GM19324 (cell line): ENCODE data around the gene JOSD1.

Experiments used
- ATAC-seq: cut with Tn5 transposase; IDR thresholded peaks from one replicate; pipeline ENCODE4 v1.9.1; 2021; ENCODE audit warnings: mild to moderate bottlenecking, moderate library complexity; ENCODE audit not compliant: unreplicated experiment, low FRiP score

Gene JOSD1

DNA sequence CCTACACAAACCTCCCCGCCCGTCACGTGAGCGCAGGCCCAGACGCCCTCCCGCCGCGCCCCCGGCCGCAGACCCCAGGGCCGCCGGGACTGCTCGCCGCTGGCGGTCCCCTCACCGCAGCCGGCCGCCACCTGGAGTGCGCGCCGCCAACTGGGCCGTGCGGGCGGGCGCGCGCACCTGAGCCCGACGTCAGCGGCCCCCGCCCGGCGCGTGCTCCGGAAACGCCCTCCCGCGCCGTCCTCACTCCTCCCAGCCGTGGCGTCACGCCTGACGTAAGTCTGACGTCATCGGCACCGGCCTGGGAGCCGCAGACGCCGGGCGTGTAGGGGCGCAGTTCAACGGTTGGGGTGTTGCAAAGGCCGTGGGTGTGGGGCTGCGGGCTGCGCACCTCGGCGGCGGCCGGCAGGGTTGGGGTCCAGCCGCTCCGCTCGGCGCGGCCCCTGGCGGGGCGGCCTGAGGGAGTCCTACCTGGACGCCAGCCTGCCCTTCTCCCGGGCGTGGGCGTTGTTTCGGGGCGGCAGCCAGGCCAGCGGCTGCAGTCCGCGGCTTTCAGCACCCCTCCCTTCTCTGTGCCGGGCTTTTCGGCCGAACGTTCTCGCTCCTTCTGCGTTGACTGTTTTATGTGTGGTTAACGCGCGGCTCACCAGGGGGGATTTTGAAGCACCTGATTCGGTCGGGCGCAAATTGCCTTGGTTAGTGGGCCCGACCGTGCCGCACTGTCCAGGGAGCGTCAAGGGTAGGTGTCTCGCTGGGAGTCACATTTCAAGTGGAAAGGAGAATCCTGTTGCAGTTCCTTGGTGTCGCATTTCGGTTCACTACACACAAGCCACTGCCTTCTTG is at the start of gene JOSD1:
TSS of gene JOSD1 (minus strand) at position 155 of the 840 bp plus-strand sequence. CDS start 956 bp downstream, outside the sequence.
- ATAC-seq, result peak; percentile 47

DNA sequence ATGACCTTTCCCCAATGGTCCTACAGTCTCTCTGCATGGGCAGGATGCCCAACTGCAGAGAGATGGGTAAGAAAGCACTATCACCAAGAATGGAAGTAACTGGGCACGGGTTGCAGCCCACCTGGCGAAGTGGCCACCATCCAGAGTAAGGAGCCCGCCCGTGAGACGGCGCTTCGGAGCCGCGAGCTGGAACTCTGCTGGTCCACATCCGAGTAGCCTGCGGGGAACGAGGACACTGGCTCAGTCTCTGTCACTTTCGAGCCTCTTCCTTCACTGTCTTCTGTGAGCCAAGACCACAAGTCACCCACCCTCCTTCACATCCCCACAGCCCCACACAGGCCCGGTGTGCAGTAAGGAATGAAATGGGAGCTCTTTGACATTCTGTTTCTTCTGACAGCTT is 49.4 kb upstream of the JOSD1 start:
- ATAC-seq, result no peak

DNA sequence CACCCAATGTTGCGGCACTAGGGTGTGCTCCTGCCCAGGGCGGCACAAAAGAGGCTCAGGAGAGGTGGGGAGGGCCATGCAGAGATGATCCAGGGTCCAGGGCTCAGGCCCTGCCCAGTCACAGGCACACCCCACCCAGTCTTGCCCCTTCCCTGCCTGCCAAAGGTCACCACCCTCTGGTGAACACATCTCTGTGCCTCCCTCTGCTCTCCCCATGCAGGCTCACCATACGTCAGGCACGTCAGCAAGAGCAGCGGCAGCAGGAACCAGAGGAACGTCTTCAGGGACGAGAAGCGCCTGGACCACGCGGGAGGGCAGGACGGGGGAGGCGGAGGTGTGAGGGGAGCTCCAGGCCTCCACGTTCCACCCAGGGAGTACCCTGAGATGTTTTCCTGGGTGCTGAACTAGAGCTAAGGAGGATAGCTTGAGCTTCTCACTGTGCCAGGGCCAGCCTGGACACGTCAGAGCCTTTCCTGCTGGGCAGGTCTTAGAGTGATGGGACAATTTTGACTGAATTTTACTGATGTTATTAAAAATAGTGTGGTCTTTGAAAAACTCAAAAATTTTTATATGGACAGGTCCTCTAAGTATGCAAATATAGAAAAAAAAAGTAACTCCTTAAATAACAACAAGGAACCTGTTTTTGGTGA is 47.9 kb upstream of the JOSD1 start:
- no peak for ATAC-seq

DNA sequence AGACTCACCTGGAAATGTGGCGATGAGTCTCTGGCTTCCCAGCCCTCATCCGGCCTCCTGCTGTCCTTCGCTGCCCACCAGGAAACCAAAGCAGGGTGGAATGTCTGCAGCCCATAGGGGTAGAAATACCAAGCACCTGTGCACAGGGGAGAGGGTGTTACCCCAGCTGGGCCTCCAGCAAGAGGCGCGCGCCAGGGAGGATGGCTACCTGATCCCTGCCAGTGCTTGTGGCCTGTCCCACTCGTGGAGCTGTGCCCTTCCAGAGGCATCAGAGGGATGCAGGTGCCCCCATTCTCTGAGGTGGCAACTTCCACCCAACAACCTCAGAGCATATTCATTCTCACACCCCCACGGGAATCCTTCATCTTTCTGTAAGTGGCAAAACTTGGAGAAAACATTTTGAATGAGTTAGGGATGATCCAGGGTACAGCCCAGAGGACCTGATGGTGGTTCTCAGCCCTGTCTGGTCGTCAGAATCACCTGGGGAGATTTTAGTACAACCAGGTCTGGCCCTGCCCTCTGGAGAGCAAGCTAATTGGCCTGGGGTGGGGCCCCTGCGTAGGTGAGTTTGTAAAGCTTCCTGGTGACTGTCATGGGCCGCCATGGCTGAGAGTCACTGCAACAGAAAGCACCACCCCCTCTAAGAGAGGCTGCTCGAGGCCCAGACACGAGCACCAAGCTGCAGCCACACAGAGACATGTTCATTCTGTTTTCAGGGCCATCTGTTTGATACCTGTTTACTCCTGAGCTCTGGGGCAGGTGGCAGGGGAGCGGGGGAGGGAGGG is 45.1 kb upstream of the JOSD1 start:
- ATAC-seq, result no peak

DNA sequence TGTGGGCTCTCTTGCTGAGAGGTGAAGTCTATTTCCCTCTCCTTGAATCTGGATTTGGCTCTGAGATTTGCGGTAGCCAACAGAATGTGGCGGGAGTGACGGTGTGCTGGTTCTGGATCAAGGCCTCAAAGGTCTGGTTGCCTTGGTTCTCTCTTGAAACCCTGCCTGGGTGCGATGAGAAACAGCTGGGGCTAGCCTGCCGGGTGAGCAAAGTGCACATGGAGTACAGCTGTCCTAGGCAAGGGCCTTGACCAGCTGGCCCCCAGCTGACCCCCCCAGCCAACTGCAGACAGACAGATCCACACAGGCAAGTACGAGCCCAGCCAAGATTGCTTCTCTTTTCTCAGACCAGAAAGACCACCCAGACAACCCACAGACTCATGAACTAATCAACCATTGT is 44.2 kb upstream of the JOSD1 start:
- no peak for ATAC-seq

- ATAC-seq, result no peak
These were observed 41.6 kb upstream of the JOSD1 start for GRCh38 chr22:38742176-38742942.

GRCh38 chr22:38741576-38741975 is 40.8 kb upstream of the JOSD1 start:
- ATAC-seq, result no peak

GRCh38 chr22:38741166-38741565 is 40.4 kb upstream of the JOSD1 start:
- ATAC-seq, result no peak

GRCh38 chr22:38740754-38741153 is 40.0 kb upstream of the JOSD1 start:
- no peak for ATAC-seq

DNA sequence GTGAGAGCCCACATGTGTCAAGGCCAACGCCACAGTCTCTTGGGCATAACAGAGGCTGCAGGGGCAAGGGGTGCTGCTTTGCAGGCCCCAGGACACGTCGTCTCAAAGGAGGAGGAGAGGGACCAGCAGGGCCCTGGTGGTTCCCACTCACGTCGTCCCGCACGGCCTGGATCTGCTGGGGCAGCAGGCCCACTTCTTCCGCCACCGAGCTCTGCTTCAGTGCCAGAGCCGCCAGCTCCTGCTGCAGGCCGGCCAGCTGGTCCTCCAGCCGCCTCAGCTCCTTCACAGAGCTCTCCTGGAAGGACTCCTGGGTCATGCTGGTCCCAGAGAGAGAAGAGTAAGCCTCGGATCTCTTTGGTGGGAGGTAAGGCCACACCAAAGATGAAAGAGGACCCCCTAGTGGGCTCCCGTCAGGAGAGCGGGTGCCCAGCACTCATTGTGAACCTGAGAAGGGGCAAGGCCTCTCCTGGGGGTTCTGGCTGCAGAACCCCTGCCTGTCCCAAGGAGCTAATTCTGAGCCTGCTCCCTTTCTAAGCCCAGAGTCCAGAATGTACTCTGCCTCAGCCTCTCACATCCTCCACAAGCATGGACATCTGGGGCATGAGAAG is 39.5 kb upstream of the JOSD1 start:
- ATAC-seq, result no peak

- ATAC-seq, result no peak
These were observed 38.7 kb upstream of the JOSD1 start for GRCh38 chr22:38739300-38740055.

DNA sequence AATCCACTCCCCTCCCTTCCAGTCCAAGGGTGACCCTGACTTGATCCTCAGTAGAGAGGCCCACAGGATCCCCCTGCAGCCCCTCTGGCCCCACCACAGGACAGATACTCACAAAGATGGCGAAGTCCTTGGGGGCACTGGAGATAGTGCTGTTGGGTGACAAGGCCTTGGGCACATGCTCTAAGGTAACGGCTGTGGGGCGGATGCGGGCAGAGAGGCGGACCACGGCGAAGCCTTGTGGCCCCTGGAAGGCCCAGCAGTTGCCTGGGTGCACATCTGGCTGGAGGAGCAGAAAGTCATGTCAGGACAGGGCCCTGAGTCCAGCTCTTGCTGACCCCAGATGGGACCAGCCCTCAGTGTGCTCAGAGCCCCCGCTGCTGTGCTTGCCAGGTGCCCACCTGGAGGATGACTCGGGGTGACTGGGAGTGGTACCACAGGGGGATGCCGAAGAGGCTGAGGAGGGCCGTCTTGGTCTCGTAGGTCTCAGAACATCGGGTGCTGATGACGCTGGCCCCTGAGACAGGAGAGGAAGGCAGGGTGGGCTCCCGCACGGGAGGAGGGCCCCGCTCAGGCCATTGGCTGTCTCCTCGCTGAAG is 37.8 kb upstream of the JOSD1 start:
- no peak for ATAC-seq

- ATAC-seq, result no peak
These were observed 36.7 kb upstream of the JOSD1 start for GRCh38 chr22:38737302-38738060.

DNA sequence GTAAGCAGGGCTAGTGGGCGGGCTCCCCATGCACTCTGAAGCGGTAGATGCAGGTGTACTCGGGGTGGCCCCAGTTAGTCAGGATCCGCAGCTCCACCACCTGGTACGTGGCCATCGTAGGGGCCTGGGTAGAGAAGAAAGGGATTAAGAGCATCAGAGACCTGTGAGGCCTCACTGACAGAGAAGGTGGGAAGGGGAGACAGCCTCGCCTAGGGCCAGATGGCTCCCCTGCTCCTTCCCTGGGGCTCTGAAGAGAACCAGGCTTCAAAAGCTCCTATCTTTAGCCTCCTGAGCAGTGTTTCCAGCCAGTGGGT is 35.5 kb upstream of the JOSD1 start:
- no peak for ATAC-seq

DNA sequence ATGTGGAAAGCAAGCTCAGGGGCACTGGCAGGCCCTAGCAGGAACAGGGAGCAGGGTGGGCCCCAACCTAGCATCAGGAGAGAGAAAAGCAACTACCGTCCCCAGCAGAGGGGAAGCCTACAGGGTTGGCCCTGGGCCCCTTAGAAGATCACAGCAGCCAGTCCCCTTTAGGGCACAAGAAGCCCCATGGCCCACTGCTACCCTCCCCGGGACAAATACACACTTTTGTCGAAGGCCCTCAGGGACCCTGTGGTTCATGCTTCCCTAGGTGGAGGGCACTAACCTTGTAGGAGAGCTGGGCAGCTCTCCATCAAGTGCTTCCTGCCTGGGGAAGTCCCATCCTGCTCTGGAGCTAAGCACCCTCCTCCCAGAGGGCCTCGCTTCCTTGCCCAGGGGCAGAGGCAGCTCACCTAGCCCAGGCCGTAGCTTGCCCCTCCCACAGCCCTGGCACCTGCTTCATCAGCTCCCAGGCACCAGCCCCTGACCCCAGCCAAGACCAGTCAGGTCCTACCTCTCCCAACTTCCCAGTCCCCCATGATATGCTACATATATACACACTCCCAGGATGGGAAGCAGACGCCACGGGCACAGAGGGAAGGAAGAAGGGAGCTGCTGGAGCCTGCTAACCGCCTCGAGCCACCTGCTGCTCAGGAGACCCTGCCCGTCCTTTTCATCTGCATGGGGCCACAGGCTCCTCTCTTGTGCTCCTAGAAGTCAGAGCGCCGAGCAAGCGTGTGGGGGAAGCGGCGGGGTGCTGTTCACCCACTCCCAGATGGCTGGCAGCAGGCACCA is 34.9 kb upstream of the JOSD1 start:
- ATAC-seq, result no peak

GRCh38 chr22:38735126-38735464 is 34.4 kb upstream of the JOSD1 start:
- no peak for ATAC-seq

- no peak for ATAC-seq
These were observed 33.8 kb upstream of the JOSD1 start for GRCh38 chr22:38734421-38735100.
